ENCODE data around the gene TWIST1.

Gene TWIST1

GRCh38 chr7:19094138-19094537 is 23.3 kb downstream of the TWIST1 start:
- no peak for DNase-seq

GRCh38 chr7:19091550-19092200 is 25.8 kb downstream of the TWIST1 start:
- DNase-seq = no peak

- no peak for DNase-seq
Measured at GRCh38 chr7:19090526-19090925, 26.9 kb downstream of the TWIST1 start.

GRCh38 chr7:19089797-19090196 is 27.6 kb downstream of the TWIST1 start:
- no peak for DNase-seq

- DNase-seq = no peak
Measured at GRCh38 chr7:19089378-19089777, 28.1 kb downstream of the TWIST1 start.

- no peak for DNase-seq
Measured at GRCh38 chr7:19080093-19080492, 37.3 kb downstream of the TWIST1 start.

GRCh38 chr7:19079066-19079465 is 38.4 kb downstream of the TWIST1 start:
- DNase-seq = no peak

- no peak for DNase-seq
Measured at GRCh38 chr7:19069842-19070241, 47.6 kb downstream of the TWIST1 start.

- DNase-seq = no peak
Measured at GRCh38 chr7:19066170-19066569, 51.3 kb downstream of the TWIST1 start.

Measured in activated CD4-positive, alpha-beta T cell treated with anti-CD3 and anti-CD28 coated beads, Interleukin-2, Interleukin-6, amounts not matched to agents 100 ng/mL and 50 ng/mL, durations not matched to agents 16 hours and 8 hours (primary cell).